Cardiac atrium fibroblast (primary cell): Measurements from ENCODE around the gene PAOX. TPM values are rescaled to one million over a fixed set of nuclear protein-coding genes. Genes with fewer than 3 reads are reported as not detected.

ENCODE experiments used
- total RNA-seq: library from RNA; depleted of rRNA; stranded (reverse); fragments of >200 nt; gene quantifications from 2 replicates; pipeline ENCODE4 v1.2.3, GENCODE V29; 2015

PAOX gene
- 5.6 and 7.6 TPM in 2 replicates for total RNA-seq

DNA sequence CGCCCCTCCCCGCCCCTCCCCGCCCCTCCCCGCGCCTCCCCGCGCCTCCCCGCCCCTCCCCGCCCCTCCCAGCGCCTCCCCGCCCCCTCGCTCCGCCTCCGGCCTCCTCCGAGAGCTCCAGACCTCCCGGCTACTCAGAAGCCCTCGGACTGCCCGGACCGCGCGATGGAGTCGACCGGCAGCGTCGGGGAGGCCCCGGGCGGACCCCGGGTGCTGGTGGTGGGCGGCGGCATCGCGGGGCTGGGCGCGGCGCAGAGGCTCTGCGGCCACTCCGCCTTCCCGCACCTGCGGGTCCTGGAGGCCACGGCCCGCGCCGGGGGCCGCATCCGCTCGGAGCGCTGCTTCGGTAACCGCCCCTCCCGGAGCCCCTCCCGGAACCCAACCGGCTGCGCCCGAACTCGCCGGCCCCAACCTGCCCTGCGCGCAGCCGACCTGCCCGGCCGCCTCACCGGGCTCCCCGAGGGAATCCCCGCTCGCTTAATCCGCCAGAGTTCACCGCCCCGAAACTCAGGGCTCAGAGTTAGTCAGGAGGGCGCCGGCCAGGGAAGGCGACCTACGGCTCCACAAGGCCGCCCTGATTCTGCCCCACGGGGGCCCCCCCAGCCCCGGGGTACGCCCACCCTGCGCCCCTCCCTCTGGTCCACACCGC lies at the start of gene PAOX:
Gene PAOX (plus strand): TSS at position 111 of the 649 bp plus-strand sequence. CDS start 55 bp downstream, at position 166.

DNA sequence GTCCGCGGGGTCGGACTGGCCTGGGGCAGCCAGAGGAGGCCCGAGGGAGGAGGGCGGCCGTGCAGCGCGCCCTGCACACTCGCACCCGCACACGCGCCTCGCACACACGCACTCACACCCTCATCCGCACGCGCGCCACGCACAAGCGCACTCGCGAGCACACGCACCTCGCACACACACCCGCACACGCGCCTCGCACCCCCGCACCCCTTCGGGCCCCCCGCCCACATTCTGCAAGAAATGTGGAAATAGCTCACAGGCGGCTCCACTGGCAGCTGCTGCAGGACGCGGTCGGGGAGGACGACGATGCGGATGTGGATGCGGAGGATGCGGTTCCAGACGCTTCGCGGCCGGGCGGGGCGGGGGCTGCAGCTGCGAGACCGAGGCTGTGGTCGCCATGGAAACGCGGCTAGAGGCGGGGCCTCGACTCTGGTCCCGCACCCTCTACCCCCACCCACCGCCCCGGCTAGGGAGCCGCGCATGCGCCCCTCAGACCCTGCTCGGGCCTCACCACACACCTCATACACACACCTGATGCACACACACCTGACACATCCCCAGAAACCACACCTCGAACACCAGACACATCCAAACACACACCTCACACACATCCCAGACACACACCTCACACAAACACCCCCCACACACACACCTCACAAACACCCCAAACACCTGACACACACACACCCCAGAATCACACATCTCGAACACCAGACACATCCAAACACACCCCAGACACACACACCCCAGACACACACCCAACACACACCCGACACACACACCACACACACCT lies 42.3 kb upstream of the PAOX start, which contains the start of gene CALY:
Gene CALY (minus strand): TSS at position 320 of the 793 bp plus-strand sequence. CDS start 7,907 bp downstream, outside the sequence.

DNA sequence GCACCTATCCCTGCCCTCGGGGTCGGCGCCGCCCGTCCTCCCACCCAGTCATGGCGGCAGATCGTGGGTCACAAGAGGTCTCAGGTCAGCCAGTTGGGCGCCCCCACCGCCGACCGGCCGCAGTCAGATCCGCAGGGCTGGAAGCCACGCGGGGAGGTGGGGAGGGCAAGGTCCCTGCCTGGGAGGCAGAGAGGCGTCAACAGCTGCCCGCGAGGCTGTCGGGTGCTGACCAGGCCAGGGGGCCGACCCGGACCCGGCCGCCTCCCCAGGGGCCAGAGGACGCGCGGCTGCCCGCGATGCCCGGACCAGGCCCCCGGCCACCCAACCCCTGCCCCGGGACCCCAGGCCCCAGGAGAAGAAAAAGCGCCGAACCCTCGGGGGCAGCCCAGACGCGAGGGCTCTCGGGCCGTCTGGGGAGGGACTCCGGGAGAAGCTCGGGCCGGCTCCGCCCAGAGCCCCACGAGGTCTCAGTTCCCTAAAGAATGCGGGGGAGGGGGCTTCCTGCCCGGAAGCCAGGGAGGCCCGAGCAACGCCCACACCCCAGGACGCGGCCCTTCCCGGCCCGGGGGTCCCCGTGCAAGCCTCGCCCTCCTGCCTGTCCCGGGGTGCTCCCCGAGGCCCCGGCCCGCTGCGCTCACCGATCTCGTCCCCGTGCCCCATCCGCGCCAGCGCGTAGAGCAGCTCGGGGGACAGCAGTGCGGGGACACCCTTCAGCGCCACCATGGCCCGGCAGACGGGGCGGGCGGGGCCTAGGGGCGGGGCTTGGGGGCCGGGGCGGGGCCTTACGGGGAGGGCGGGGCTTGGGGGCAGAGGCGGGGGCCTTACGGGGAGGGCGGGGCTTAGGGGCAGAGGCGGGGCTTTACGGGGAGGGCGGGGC lies 21.5 kb upstream of the PAOX start, which contains the start of gene FUOM:
Gene FUOM (minus strand): TSS at position 735 of the 877 bp plus-strand sequence. CDS start 12 bp downstream, at position 723.

DNA sequence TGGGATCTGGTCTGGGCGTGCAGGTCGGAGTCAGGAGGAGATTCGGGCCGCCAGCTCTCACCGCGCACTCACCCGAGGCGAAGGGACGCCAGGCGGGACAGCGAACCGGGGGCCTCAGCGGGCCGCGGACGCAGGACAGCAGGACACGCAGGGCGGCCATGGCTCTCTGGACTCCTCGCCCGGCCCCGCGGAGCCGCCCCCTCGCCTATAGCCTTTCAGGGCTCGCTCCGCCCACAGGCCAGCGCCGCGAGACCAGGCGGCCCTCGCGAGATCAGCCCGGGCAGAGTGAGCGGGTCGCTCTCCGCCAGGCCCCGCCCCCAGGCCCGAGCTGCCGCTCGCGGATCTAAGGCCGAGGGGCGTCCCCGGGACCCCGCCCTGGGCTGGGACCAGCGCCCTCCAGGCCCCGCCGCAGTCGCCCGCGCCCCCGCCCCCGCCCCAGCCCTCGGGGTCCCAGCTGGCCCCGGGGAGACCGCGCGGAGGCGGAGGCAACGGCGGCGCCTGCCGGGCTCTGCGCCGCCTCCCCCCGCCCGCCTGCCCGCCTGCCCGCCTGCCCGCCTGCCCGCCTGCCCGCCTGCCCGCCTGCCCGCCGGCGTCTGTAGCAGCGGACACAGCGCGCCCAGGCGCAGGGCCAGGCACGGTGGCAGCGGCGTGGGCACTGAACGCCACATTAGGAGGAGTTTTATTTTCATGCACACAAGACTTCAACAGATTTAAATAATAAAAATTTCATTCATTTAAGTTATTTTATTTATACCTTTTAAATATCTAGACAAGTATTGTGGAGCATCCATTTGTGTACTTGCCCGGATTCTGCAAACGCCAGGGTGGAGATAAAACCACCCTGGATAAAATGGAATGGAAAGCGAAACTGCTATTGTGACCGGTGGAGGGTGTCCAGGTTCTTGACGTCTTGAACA lies 5.6 kb upstream of the PAOX start, which contains the start of gene ECHS1:
Gene ECHS1 (minus strand): TSS at position 181 of the 917 bp plus-strand sequence. CDS start 21 bp downstream, at position 160.

DNA sequence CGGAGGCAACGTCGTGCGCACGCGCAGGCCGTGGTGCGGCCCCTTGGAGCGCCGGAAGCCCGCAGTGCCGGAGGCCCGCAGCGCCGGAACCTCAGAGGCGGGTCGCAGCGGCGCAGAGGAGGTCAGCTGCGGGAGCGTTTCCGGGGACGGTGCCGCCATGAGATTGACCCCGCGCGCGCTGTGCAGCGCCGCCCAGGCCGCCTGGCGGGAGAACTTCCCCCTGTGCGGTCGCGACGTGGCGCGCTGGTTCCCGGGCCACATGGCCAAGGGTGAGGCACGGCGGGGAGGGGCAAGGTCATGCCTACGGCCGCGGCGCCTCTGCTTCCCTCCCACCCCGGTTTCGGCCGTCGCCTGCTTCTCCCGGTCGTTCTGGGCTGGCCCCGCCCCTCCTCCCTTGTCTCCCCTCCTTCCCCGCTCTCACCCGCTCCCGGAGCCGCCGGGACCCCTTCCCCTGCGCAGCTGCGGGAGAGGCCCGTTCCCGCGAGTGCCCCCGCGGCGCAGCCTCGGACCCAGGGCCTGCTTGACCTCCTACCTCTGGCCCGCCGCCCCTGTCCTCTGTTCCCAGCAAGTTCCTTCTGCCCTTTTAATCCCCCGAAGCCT lies 15.1 kb downstream of the PAOX start, which contains the start of gene MTG1:
Gene MTG1 (plus strand): TSS at position 94 of the 600 bp plus-strand sequence. CDS start 64 bp downstream, at position 158.

DNA sequence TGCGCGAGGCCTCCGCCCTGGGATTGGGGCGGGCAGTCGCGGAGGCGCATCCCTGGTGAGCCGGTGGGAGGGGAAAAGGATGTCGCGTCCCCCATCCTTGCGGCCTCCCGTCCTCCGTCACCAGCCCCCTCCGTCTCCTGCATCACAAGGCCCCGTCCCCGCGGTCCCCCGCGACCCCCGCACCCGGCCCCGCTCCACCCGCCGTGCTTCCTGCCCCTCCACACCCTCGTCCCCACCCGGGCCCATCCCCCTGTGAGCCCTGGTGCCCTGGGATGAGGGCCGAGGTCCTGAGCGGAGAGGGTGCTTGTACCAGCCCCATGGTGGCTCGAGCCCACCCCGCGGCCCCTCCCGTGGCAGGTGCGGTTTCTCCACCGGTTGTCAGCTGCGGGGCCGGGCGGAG lies 45.5 kb downstream of the PAOX start, which contains the start of gene SPRN:
Gene SPRN (minus strand): TSS at position 25 of the 400 bp plus-strand sequence. CDS start 944 bp downstream, outside the sequence.

Other genes with a start within 250 kb of the PAOX start
- 0.36 and 0.49 TPM in 2 replicates for gene KNDC1, start 219.0 kb upstream of the PAOX start, total RNA-seq
- gene UTF1, start 149.0 kb upstream of the PAOX start, total RNA-seq, result not detected in 2 replicates
- gene VENTX, start 141.4 kb upstream of the PAOX start, total RNA-seq, result not detected in 2 replicates
- gene ADAM8, start 102.4 kb upstream of the PAOX start, total RNA-seq, result 0.32 TPM in 1 of 2 replicates, not detected in the other
- gene TUBGCP2, start 70.4 kb upstream of the PAOX start, total RNA-seq, result 36.1 and 42.4 TPM in 2 replicates
- gene ZNF511, start 70.3 kb upstream of the PAOX start, total RNA-seq, result 24.2 and 27.1 TPM in 2 replicates
- not detected in 2 replicates for gene CALY, start 42.4 kb upstream of the PAOX start, total RNA-seq
- not detected in 2 replicates for gene PRAP1, start 31.9 kb upstream of the PAOX start, total RNA-seq
- gene FUOM, start 21.2 kb upstream of the PAOX start, total RNA-seq, result 25.5 and 32.4 TPM in 2 replicates
- gene ECHS1, start 5.9 kb upstream of the PAOX start, total RNA-seq, result 103 and 134 TPM in 2 replicates
- gene MTG1, start 14.9 kb downstream of the PAOX start, total RNA-seq, result 24.3 and 25.6 TPM in 2 replicates
- gene SPRN, start 45.4 kb downstream of the PAOX start, total RNA-seq, result 1.3 and 2.9 TPM in 2 replicates
- gene SCART1, start 74.7 kb downstream of the PAOX start, total RNA-seq, result 0.54 TPM in 1 of 2 replicates, not detected in the other
- gene CYP2E1, start 148.1 kb downstream of the PAOX start, total RNA-seq, result not detected in 2 replicates
- not detected in 2 replicates for gene SYCE1, start 186.3 kb downstream of the PAOX start, total RNA-seq
- gene FRG2B, start 247.5 kb downstream of the PAOX start, total RNA-seq, result not detected in 2 replicates